Measurements from ENCODE around the gene GARS1.

GARS1 gene

DNA sequence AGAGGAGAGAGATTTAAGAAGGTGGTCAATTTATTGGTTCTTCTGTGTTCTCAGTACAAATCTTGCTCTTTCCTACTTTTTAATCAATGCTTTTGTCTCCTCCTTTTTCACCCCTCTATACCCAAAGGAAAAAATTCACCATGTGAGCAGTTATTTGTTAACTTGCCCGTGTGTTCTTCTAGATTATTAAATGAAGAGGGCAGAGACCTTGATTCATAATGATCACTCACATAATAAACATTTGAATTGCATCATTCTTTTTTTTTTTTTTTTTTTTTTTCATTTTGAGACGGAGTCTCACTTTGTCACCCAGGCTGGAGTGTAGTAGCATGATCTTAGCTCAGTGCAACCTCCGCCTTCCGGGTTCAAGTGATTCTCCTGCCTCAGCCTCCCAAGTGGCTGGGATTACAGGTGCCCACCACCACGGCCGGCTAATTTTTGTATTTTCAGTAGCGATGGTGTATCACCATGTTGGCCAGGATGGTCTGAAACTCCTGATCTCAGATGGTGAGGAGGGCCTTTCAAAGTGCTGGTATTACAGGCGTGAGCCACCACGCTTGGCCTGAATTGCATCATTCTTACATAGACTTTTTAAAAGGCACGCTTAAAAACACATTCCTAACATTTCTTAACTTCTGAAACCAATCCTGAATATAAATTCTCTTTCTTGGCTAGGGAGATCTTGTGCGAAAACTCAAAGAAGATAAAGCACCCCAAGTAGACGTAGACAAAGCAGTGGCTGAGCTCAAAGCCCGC, 3.6 kb downstream of the GARS1 start:
- no peaks in the 10 kb centered on the region for H3K9me3 ChIP-seq (ENCODE audit: control insufficient read depth in 1 of 2, low read length in 2 of 2)
- H3K4me1 ChIP-seq (ENCODE audit: control insufficient read depth in 1 of 2, insufficient read depth in 2 of 2, low read length in 2 of 2), result peaks cover 0 to 19% of the 10 kb centered on the region in 2 donors
- no peak overlapping the region for H3K27ac ChIP-seq (ENCODE audit: low read length)
- peaks cover 23 to 45% of the 10 kb centered on the region in 2 donors for H3K36me3 ChIP-seq (ENCODE audit: control insufficient read depth in 1 of 2, insufficient read depth in 2 of 2, low read length in 2 of 2)
- H3K27me3 ChIP-seq (ENCODE audit: low read depth, low read length), result no peaks in the 10 kb centered on the region
- no peak overlapping the region for H3K4me3 ChIP-seq (ENCODE audit: low read depth in 1 of 2, low read length in 2 of 2)

DNA sequence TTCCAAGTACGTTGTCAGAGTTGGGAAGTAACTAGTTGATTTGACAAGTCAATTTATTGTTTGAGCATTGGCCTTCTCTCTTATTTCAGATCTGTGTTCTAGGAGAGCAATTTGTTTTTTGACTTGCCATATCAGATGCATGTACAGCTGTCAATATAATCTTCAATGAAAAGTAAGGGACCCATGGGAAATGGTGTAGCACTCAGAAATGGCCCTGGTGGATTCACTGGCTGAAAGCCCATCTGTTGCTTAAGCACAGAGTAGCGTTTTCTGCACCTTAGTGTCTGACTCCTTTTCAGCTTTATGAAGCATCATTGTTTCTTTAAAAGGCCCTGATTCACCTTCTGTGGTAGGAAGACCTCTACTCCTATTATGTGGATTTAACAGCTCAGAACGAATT, 10.2 kb downstream of the GARS1 start:
- no peak overlapping the region for H3K27ac ChIP-seq (ENCODE audit: low read length)
- H3K4me3 ChIP-seq (ENCODE audit: low read depth in 1 of 2, low read length in 2 of 2), result no peak overlapping the region
- no peaks in the 10 kb centered on the region for H3K9me3 ChIP-seq (ENCODE audit: control insufficient read depth in 1 of 2, low read length in 2 of 2)
- peaks cover 56 to 65% of the 10 kb centered on the region in 2 donors for H3K36me3 ChIP-seq (ENCODE audit: control insufficient read depth in 1 of 2, insufficient read depth in 2 of 2, low read length in 2 of 2)
- H3K27me3 ChIP-seq (ENCODE audit: low read depth, low read length), result no peaks in the 10 kb centered on the region
- H3K4me1 ChIP-seq (ENCODE audit: control insufficient read depth in 1 of 2, insufficient read depth in 2 of 2, low read length in 2 of 2), result no peaks in the 10 kb centered on the region

GRCh38 chr7:30605832-30606231, 11.2 kb downstream of the GARS1 start:
- no peaks in the 10 kb centered on the region for H3K27me3 ChIP-seq (ENCODE audit: low read depth, low read length)
- no peaks in the 10 kb centered on the region for H3K9me3 ChIP-seq (ENCODE audit: control insufficient read depth in 1 of 2, low read length in 2 of 2)
- no peak overlapping the region for H3K4me3 ChIP-seq (ENCODE audit: low read depth in 1 of 2, low read length in 2 of 2)
- peaks cover 52 to 62% of the 10 kb centered on the region in 2 donors for H3K36me3 ChIP-seq (ENCODE audit: control insufficient read depth in 1 of 2, insufficient read depth in 2 of 2, low read length in 2 of 2)
- no peak overlapping the region for H3K27ac ChIP-seq (ENCODE audit: low read length)
- no peaks in the 10 kb centered on the region for H3K4me1 ChIP-seq (ENCODE audit: control insufficient read depth in 1 of 2, insufficient read depth in 2 of 2, low read length in 2 of 2)

- Histone ChIP-seq H3K4me3 (ENCODE audit: low read depth in 1 of 2, low read length in 2 of 2) (no peak overlapping the region), H3K9me3 (ENCODE audit: control insufficient read depth in 1 of 2, low read length in 2 of 2) (no peaks in the 10 kb centered on the region), H3K4me1 (ENCODE audit: control insufficient read depth in 1 of 2, insufficient read depth in 2 of 2, low read length in 2 of 2) (no peaks in the 10 kb centered on the region), H3K36me3 (ENCODE audit: control insufficient read depth in 1 of 2, insufficient read depth in 2 of 2, low read length in 2 of 2) (peaks cover 67 to 69% of the 10 kb centered on the region in 2 donors), H3K27me3 (ENCODE audit: low read depth, low read length) (no peaks in the 10 kb centered on the region), H3K27ac (ENCODE audit: low read length) (no peak overlapping the region)
Observed at GRCh38 chr7:30612658-30613265, 18.1 kb downstream of the GARS1 start.

DNA sequence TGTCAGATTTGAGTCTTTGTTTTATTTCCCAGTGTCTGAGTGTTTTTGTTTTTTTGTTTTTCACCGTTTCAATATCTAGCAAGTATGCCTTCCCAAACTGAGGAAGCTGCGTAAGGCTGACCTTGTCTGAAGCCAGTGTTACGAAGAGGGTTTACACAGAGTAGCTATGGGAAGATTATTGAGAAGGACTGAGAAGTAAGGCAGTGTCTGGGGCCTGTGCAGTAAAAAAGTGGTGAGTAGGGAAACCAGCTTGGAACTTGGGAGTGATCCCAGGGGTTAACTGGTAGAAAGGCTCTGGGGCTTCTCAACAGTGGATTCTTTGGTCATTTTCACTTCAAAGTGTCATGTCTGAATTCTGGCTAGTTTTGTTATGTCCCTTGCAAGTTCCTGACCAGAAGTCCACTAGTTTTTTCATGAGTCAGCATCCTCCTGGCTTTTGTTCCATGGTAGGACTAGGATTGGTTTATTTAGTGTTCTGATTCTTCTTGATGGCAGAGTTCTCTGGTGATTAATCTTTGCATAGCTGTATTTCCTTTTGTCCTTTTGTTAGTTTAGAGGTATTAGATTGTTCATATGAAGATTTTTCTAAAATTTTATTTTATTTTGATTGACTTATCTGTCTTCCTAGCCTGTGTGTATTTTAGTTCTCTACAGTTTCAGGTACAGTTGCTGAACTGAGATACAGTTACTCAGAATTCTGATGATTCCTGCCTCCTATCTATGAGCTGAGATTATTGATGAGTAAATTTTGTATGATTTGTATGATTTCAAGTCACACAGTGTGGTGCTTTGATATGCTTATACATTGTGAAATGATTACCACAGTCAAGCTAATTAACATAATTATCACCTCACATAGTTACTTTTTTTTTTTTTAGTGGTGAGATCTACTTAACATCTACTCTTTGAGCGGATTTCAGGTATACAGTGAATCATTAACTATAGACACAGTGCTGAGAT, 19.0 kb downstream of the GARS1 start:
- Histone ChIP-seq H3K4me3 (ENCODE audit: low read depth in 1 of 2, low read length in 2 of 2) (no peak overlapping the region), H3K27me3 (ENCODE audit: low read depth, low read length) (no peaks in the 10 kb centered on the region), H3K36me3 (ENCODE audit: control insufficient read depth in 1 of 2, insufficient read depth in 2 of 2, low read length in 2 of 2) (peaks cover 62 to 70% of the 10 kb centered on the region in 2 donors), H3K27ac (ENCODE audit: low read length) (no peak overlapping the region), H3K9me3 (ENCODE audit: control insufficient read depth in 1 of 2, low read length in 2 of 2) (no peaks in the 10 kb centered on the region), H3K4me1 (ENCODE audit: control insufficient read depth in 1 of 2, insufficient read depth in 2 of 2, low read length in 2 of 2) (no peaks in the 10 kb centered on the region)

DNA sequence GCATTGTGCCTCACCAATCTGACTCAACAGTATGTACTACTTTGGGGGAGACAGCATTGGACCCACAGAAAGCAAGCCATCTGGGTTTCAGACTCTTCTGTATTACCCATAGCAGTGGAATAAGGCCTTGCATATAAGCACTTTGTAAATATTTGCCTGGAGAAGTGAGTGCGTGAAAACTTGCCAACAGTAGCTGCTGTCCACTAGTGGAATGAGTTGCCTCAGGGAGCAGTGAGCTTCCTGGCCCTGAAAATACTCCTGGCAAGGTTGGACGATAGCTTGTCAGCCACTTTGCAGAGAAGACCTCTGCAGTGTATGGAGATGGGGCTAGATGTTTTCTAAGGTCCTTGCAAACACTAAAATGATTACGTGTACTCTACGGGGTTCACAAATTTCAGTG, 21.6 kb downstream of the GARS1 start:
- Histone ChIP-seq H3K27ac (ENCODE audit: low read length) (no peak overlapping the region), H3K36me3 (ENCODE audit: control insufficient read depth in 1 of 2, insufficient read depth in 2 of 2, low read length in 2 of 2) (peaks cover 63 to 65% of the 10 kb centered on the region in 2 donors), H3K27me3 (ENCODE audit: low read depth, low read length) (no peaks in the 10 kb centered on the region), H3K9me3 (ENCODE audit: control insufficient read depth in 1 of 2, low read length in 2 of 2) (no peaks in the 10 kb centered on the region), H3K4me1 (ENCODE audit: control insufficient read depth in 1 of 2, insufficient read depth in 2 of 2, low read length in 2 of 2) (no peaks in the 10 kb centered on the region), H3K4me3 (ENCODE audit: low read depth in 1 of 2, low read length in 2 of 2) (no peak overlapping the region)

GRCh38 chr7:30617359-30617758, 22.7 kb downstream of the GARS1 start:
- Histone ChIP-seq H3K9me3 (ENCODE audit: control insufficient read depth in 1 of 2, low read length in 2 of 2) (no peaks in the 10 kb centered on the region), H3K27me3 (ENCODE audit: low read depth, low read length) (no peaks in the 10 kb centered on the region), H3K4me3 (ENCODE audit: low read depth in 1 of 2, low read length in 2 of 2) (no peak overlapping the region), H3K27ac (ENCODE audit: low read length) (no peak overlapping the region), H3K4me1 (ENCODE audit: control insufficient read depth in 1 of 2, insufficient read depth in 2 of 2, low read length in 2 of 2) (no peaks in the 10 kb centered on the region), H3K36me3 (ENCODE audit: control insufficient read depth in 1 of 2, insufficient read depth in 2 of 2, low read length in 2 of 2) (peaks cover 68% of the 10 kb centered on the region in 2 donors)

- H3K27ac ChIP-seq (ENCODE audit: low read length), result no peak overlapping the region
- H3K36me3 ChIP-seq (ENCODE audit: control insufficient read depth in 1 of 2, insufficient read depth in 2 of 2, low read length in 2 of 2), result peaks cover 63 to 64% of the 10 kb centered on the region in 2 donors
- H3K9me3 ChIP-seq (ENCODE audit: control insufficient read depth in 1 of 2, low read length in 2 of 2), result no peaks in the 10 kb centered on the region
- H3K4me3 ChIP-seq (ENCODE audit: low read depth in 1 of 2, low read length in 2 of 2), result no peak overlapping the region
- no peaks in the 10 kb centered on the region for H3K4me1 ChIP-seq (ENCODE audit: control insufficient read depth in 1 of 2, insufficient read depth in 2 of 2, low read length in 2 of 2)
- no peaks in the 10 kb centered on the region for H3K27me3 ChIP-seq (ENCODE audit: low read depth, low read length)
Observed at GRCh38 chr7:30618080-30618676, 23.5 kb downstream of the GARS1 start.

DNA sequence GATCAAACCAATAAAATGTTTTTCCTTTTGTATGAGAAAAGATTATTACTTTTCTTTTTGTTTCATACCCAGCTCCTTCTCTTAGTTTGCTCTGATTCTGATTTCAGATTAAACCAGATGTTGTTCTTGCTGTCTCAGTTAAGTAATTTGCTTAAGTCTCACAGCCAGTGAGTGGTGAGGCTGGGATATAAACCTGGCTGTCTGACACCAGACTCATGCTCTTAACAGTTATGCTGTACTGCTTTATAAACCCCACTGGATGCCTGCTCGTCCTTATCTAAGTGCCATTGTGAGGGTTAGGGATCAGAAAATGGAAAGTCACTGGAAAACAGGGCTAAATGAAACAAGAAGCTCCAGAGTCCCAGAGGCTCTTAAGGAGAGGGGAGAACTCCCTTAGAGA, 24.3 kb downstream of the GARS1 start:
- no peak overlapping the region for H3K27ac ChIP-seq (ENCODE audit: low read length)
- H3K9me3 ChIP-seq (ENCODE audit: control insufficient read depth in 1 of 2, low read length in 2 of 2), result no peaks in the 10 kb centered on the region
- peaks cover 62 to 66% of the 10 kb centered on the region in 2 donors for H3K36me3 ChIP-seq (ENCODE audit: control insufficient read depth in 1 of 2, insufficient read depth in 2 of 2, low read length in 2 of 2)
- no peak overlapping the region for H3K4me3 ChIP-seq (ENCODE audit: low read depth in 1 of 2, low read length in 2 of 2)
- no peaks in the 10 kb centered on the region for H3K27me3 ChIP-seq (ENCODE audit: low read depth, low read length)
- H3K4me1 ChIP-seq (ENCODE audit: control insufficient read depth in 1 of 2, insufficient read depth in 2 of 2, low read length in 2 of 2), result no peaks in the 10 kb centered on the region

- Histone ChIP-seq H3K36me3 (ENCODE audit: control insufficient read depth in 1 of 2, insufficient read depth in 2 of 2, low read length in 2 of 2) (peaks cover 46 to 61% of the 10 kb centered on the region in 2 donors), H3K4me3 (ENCODE audit: low read depth in 1 of 2, low read length in 2 of 2) (no peak overlapping the region), H3K4me1 (ENCODE audit: control insufficient read depth in 1 of 2, insufficient read depth in 2 of 2, low read length in 2 of 2) (no peaks in the 10 kb centered on the region), H3K27me3 (ENCODE audit: low read depth, low read length) (no peaks in the 10 kb centered on the region), H3K9me3 (ENCODE audit: control insufficient read depth in 1 of 2, low read length in 2 of 2) (no peaks in the 10 kb centered on the region), H3K27ac (ENCODE audit: low read length) (no peak overlapping the region)
Observed at GRCh38 chr7:30625283-30625682, 30.6 kb downstream of the GARS1 start.

- Histone ChIP-seq H3K4me1 (ENCODE audit: control insufficient read depth in 1 of 2, insufficient read depth in 2 of 2, low read length in 2 of 2) (no peaks in the 10 kb centered on the region), H3K9me3 (ENCODE audit: control insufficient read depth in 1 of 2, low read length in 2 of 2) (no peaks in the 10 kb centered on the region), H3K36me3 (ENCODE audit: control insufficient read depth in 1 of 2, insufficient read depth in 2 of 2, low read length in 2 of 2) (peaks cover 37 to 62% of the 10 kb centered on the region in 2 donors), H3K27me3 (ENCODE audit: low read depth, low read length) (no peaks in the 10 kb centered on the region), H3K4me3 (ENCODE audit: low read depth in 1 of 2, low read length in 2 of 2) (no peak overlapping the region), H3K27ac (ENCODE audit: low read length) (no peak overlapping the region)
Observed at GRCh38 chr7:30627026-30627425, 32.3 kb downstream of the GARS1 start.
